HL-60 (cell line): Measurements from ENCODE around the gene SH3BP2.

Experiments used
- DNase-seq, 2 experiments: peaks; one replicate each; pipeline ENCODE4 v3.0.0-alpha.2; 2010 to 2020; ENCODE audit warnings: low read depth in 1 of 2, low spot score in 1 of 2
- H3K27ac ChIP-seq: fragments of 250-450 bp; sonication (Bioruptor Pico); replicated peaks from 2 replicates; pipeline ENCODE4 v1.5.1; 2020; ENCODE audit warnings: mild to moderate bottlenecking, moderate library complexity
- H3K27me3 ChIP-seq: fragments of 250-450 bp; sonication (Bioruptor Pico); 2 replicates; pipeline ENCODE4 v1.5.1; 2021; ENCODE audit warnings: mild to moderate bottlenecking, moderate library complexity; ENCODE audit not compliant: insufficient read depth, poor library complexity, severe bottlenecking
- H3K4me3 ChIP-seq: replicated peaks from 2 replicates; pipeline ENCODE4 v1.5.1; 2011; ENCODE audit warnings: mild to moderate bottlenecking, control low read depth, low read length; ENCODE audit not compliant: insufficient read depth
- CTCF ChIP-seq: IDR thresholded peaks from one replicate; pipeline ENCODE4 v1.5.1; 2011; ENCODE audit warnings: low read length, control low read depth, inconsistent platforms; ENCODE audit not compliant: insufficient read depth
- GABPA ChIP-seq: IDR thresholded peaks from 2 replicates; pipeline ENCODE4 v1.6.1; 2012; ENCODE audit warnings: low read depth
- POLR2AphosphoS5 ChIP-seq: IDR thresholded peaks from 2 replicates; pipeline ENCODE4 v1.6.1; 2012; ENCODE audit warnings: low read depth
- REST ChIP-seq: IDR thresholded peaks from 2 replicates; pipeline ENCODE4 v1.6.1; 2012; ENCODE audit warnings: low read depth; ENCODE audit not compliant: insufficient replicate concordance
- SPI1 ChIP-seq: IDR thresholded peaks from 2 replicates; pipeline ENCODE4 v1.6.1; 2012; ENCODE audit warnings: low read depth, mild to moderate bottlenecking, borderline replicate concordance

Gene SH3BP2

GRCh38 chr4:2809610-2810180, 16.8 kb downstream of the SH3BP2 start:
- Histone ChIP-seq H3K27ac (peak overlapping the region; percentile 81), H3K4me3 (no peak overlapping the region), H3K27me3 (no peaks in the 10 kb centered on the region)
- TF ChIP-seq CTCF (no peak), POLR2AphosphoS5 (no peak), SPI1 (no peak), GABPA (no peak), REST (no peak)
- no peak for DNase-seq

- TF ChIP-seq POLR2AphosphoS5 (no peak), REST (no peak), CTCF (no peak), GABPA (no peak), SPI1 (no peak)
These were observed 17.5 kb downstream of the SH3BP2 start for GRCh38 chr4:2810388-2810787.

GRCh38 chr4:2811830-2812611, 19.1 kb downstream of the SH3BP2 start:
- H3K4me3 ChIP-seq, result peak overlapping the region; percentile 79
- no peaks in the 10 kb centered on the region for H3K27me3 ChIP-seq
- peak overlapping the region; percentile 81 for H3K27ac ChIP-seq
- peak; percentile 95 to 97 for DNase-seq
- TF ChIP-seq POLR2AphosphoS5, result peak; percentile 95
- TF ChIP-seq SPI1, result peak; percentile 94
- no peak for TF ChIP-seq CTCF
- peak; percentile 88 for TF ChIP-seq GABPA
- no peak for TF ChIP-seq REST

More at GRCh38 chr4:2810388-2810787, 17.5 kb downstream of the SH3BP2 start:
- peak in 1 of 2 experiments; percentile 49 for DNase-seq
- Histone ChIP-seq H3K4me3 (no peak overlapping the region), H3K27me3 (no peaks in the 10 kb centered on the region), H3K27ac (peak overlapping the region; percentile 81)
